Measurements from ENCODE around the gene GAL3ST2.

GAL3ST2 gene

GRCh38 chr2:241844831-241845578 is 68.4 kb downstream of the GAL3ST2 start:
- no peak for DNase-seq (ENCODE audit: low spot score)

DNA sequence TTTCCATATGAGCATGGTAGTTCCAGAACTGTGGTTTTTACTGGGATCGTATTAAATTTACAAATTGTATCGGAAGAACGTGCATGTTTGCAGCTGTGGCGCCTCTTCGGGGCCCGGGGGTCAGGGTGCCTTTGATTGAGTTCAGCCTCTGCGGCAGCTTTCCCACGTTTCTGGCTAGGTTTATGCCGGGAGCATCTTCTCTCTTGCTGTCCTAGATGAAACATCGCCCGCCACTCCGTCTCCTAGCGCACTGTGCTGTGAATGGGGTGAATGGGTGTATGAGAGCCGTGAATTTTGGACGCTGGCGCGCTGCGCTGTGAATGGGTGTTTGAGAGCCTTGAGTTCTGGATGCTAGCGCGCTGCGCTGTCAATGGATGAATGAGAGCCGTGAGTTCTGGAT is 69.8 kb downstream of the GAL3ST2 start:
- DNase-seq (ENCODE audit: low spot score): no peak

- no peak for DNase-seq (ENCODE audit: low spot score)
Measured at GRCh38 chr2:241848761-241849615, 72.4 kb downstream of the GAL3ST2 start.

- no peak for DNase-seq (ENCODE audit: low spot score)
Measured at GRCh38 chr2:241849616-241850543, 73.3 kb downstream of the GAL3ST2 start.

- no peak for DNase-seq (ENCODE audit: low spot score)
Measured at GRCh38 chr2:241850544-241851324, 74.1 kb downstream of the GAL3ST2 start.

DNA sequence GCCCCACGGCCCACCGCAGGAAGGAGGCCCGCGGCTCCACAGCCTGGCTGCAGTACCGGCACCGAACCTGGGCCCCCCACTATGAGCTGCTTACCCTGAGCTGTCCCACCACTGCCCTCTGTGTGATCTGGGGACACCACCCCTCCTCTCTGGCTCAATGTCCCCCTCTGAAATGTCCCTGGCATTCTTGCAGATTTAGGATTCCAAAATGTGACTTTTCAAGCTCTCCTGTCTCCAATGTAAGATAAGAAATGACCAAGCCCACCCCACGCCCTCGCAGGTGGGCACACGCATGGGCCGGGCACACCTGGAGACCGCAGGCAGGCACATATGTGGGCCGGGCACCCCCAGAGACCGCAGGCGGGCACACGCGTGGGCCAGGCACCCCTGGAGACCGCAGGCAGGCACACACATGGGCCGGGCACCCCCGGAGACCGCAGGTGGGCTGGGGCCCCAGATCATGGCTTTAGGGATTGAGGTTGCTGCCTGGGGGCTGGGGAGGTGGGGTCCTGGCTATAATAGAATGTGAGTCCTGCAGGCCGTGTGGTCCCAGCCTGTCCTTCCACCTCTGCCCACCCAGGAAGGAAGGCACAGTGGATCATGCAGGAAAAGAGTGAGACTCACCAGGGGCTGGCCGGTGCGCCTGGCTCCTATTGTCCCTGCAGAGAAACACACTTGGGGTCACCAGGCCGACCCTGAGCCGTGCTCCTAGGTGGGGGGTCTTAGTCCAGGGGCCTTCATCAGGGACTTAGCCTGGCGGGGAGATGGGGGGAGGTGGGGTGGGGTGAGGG is 74.9 kb downstream of the GAL3ST2 start:
- no peak for DNase-seq (ENCODE audit: low spot score)

DNA sequence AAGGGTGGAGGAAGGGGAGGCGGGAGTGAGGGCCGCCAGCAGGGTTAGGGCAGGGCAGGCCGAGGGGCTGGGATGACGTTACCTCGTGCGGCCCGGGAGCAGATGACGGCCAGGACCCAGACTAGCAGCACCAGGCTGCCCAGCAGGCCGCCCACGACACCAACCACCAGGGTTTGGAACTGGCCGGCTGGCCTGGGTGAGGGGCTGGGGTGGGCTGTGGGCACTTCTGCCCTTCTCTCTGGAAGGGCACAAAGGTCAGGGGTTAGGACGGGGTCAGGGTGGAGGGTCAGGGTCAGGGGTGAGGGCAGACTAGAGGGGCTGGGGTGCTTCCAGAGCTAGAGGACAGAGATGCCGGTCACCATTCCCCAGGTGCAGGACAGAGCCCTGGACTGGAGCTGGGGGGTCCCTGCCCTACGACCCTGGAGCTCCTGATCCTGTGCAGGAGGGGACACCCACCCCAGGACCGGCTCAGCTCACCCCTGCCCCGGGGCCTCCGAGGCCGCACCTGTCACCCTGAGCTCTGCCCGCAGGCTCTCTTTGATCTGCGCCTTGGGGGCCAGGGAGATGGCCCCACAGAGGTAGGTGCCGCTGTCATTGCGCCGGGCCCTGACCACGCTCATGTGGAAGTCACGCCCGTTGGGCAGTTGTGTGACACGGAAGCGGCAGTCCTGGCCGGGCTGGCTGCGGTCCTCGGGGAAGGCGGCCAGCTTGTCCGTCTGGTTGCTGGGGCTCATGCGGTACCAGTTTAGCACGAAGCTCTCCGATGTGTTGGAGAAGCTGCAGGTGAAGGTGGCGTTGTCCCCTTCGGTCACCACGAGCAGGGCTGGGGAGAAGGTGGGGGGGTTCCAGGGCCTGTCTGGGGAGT is 75.7 kb downstream of the GAL3ST2 start:
- no peak for DNase-seq (ENCODE audit: low spot score)

- no peak for DNase-seq (ENCODE audit: low spot score)
Measured at GRCh38 chr2:241852981-241853631, 76.5 kb downstream of the GAL3ST2 start.
